Glutamatergic neuron (in vitro differentiated cells): Measurements from ENCODE around the gene ZNF511. TPM values are rescaled to one million over a fixed set of nuclear protein-coding genes. Genes with fewer than 3 reads are reported as not detected.

Experiments
- DNase-seq: peaks from one replicate; pipeline ENCODE4 v3.0.0; 2022
- H3K27ac Mint-ChIP-seq: one replicate; pipeline ENCODE4 v1.8.0; 2020; ENCODE audit warnings: mild to moderate bottlenecking, mixed read lengths, inconsistent platforms; ENCODE audit not compliant: unreplicated experiment
- H3K27me3 Mint-ChIP-seq: one replicate; pipeline ENCODE4 v1.8.0; 2020; ENCODE audit warnings: mild to moderate bottlenecking, moderate library complexity, mixed read lengths, inconsistent platforms; ENCODE audit not compliant: unreplicated experiment
- H3K36me3 Mint-ChIP-seq: one replicate; pipeline ENCODE4 v1.8.0; 2020; ENCODE audit warnings: mild to moderate bottlenecking, mixed read lengths, inconsistent platforms; ENCODE audit not compliant: unreplicated experiment
- H3K4me1 Mint-ChIP-seq: one replicate; pipeline ENCODE4 v1.8.0; 2020; ENCODE audit warnings: mild to moderate bottlenecking, low read depth, mixed read lengths, inconsistent platforms; ENCODE audit not compliant: unreplicated experiment
- H3K4me3 Mint-ChIP-seq: one replicate; pipeline ENCODE4 v1.8.0; 2020; ENCODE audit warnings: mild to moderate bottlenecking, mixed read lengths, inconsistent platforms; ENCODE audit not compliant: unreplicated experiment
- H3K9me3 Mint-ChIP-seq: one replicate; pipeline ENCODE4 v1.8.0; 2020; ENCODE audit warnings: mild to moderate bottlenecking, moderate library complexity, mixed read lengths, inconsistent platforms; ENCODE audit not compliant: unreplicated experiment
- CTCF ChIP-seq: fragments of 200-600 bp; sonication (generic); IDR thresholded peaks from one replicate; pipeline ENCODE4 v1.5.0; 2021; ENCODE audit not compliant: partially characterized antibody, unreplicated experiment
- total RNA-seq: library from RNA; stranded (reverse); fragmentation: NEBNext Ultra II Directional; extraction: Animal tissue kit (Norgen Biotek cat#: 25700); gene quantifications from one replicate; pipeline ENCODE4 v1.2.1, GENCODE V29; 2021; ENCODE audit not compliant: unreplicated experiment

ZNF511 gene
- total RNA-seq, 1 donor from 2014 or later = 24.6 TPM

- Mint-ChIP-seq H3K27ac (peak overlapping the region; percentile 43), H3K36me3 (no peaks in the 10 kb centered on the region), H3K9me3 (peaks cover 13% of the 10 kb centered on the region), H3K4me3 (peak overlapping the region; percentile 73), H3K27me3 (peaks cover 13% of the 10 kb centered on the region), H3K4me1 (peaks cover 20% of the 10 kb centered on the region)
- no peak for TF ChIP-seq CTCF
- DNase-seq = no peak
Measured at GRCh38 chr10:133309720-133310398, 1.1 kb downstream of the ZNF511 start.

- Mint-ChIP-seq H3K36me3 (no peaks in the 10 kb centered on the region), H3K27me3 (peaks cover 12% of the 10 kb centered on the region), H3K9me3 (peaks cover 13% of the 10 kb centered on the region), H3K27ac (no peak overlapping the region), H3K4me3 (no peak overlapping the region), H3K4me1 (peaks cover 20% of the 10 kb centered on the region)
- TF ChIP-seq CTCF = no peak
- DNase-seq = no peak
Measured at GRCh38 chr10:133310399-133310755, 1.7 kb downstream of the ZNF511 start.

GRCh38 chr10:133310789-133311188 is 2.1 kb downstream of the ZNF511 start:
- H3K4me1 Mint-ChIP-seq = peaks cover 20% of the 10 kb centered on the region
- H3K27me3 Mint-ChIP-seq = peaks cover 12% of the 10 kb centered on the region
- H3K27ac Mint-ChIP-seq = no peak overlapping the region
- DNase-seq = no peak
- H3K36me3 Mint-ChIP-seq = no peaks in the 10 kb centered on the region
- TF ChIP-seq CTCF = no peak
- H3K9me3 Mint-ChIP-seq = peaks cover 13% of the 10 kb centered on the region
- no peak overlapping the region for H3K4me3 Mint-ChIP-seq

GRCh38 chr10:133311570-133311969 is 2.9 kb downstream of the ZNF511 start:
- Mint-ChIP-seq H3K36me3 (no peaks in the 10 kb centered on the region), H3K4me3 (peak overlapping the region; percentile 30), H3K4me1 (peaks cover 20% of the 10 kb centered on the region), H3K27me3 (peaks cover 12% of the 10 kb centered on the region), H3K27ac (no peak overlapping the region), H3K9me3 (peaks cover 18% of the 10 kb centered on the region)
- DNase-seq = peak; percentile 65
- TF ChIP-seq CTCF = no peak

- no peaks in the 10 kb centered on the region for H3K36me3 Mint-ChIP-seq
- H3K27me3 Mint-ChIP-seq = peaks cover 12% of the 10 kb centered on the region
- peaks cover 19% of the 10 kb centered on the region for H3K9me3 Mint-ChIP-seq
- H3K4me3 Mint-ChIP-seq = peak overlapping the region; percentile 57
- H3K27ac Mint-ChIP-seq = peak overlapping the region; percentile 12
- DNase-seq = no peak
- TF ChIP-seq CTCF = no peak
- peaks cover 20% of the 10 kb centered on the region for H3K4me1 Mint-ChIP-seq
Measured at GRCh38 chr10:133312016-133312768, 3.5 kb downstream of the ZNF511 start.
